Measurements from ENCODE around the gene MZT2B. TPM values are rescaled to one million over a fixed set of nuclear protein-coding genes. Genes with fewer than 3 reads are reported as not detected.
"Not testable (repeated sequence)": the region's sequence is repeated elsewhere in the genome, so short reads cannot be mapped to it uniquely, and the experiment has no call there.

The MZT2B gene
- polyA plus RNA-seq, 1 donor: 166 TPM

DNA sequence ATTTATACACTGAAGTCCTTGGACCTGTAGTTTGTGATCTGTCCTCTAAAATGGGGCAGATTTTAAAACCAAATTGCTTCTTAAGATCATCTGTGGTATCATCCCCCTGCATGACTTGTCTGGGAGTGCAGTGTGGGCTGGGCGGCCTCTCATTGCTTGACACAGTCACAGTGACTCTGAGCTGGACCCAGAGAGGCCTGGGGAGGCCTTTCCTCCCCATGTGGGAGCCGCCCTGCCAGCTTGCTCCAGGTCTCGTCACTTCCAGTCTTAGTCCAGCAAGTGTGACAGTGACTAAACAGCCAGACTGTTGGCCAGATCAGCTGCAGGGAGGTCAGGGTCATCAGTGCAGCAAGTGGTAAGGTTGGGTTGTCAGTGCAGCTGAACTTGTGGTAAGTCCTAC is 21.1 kb downstream of the MZT2B start:
- not testable (repeated sequence) for H3K27ac ChIP-seq (ENCODE audit: low read length); H3K4me3 ChIP-seq (ENCODE audit: low read length); DNase-seq; H3K9me3 ChIP-seq (ENCODE audit: control insufficient read depth, low read depth, low read length); H3K27me3 ChIP-seq (ENCODE audit: control insufficient read depth, insufficient read depth, low read length); H3K4me1 ChIP-seq (ENCODE audit: control insufficient read depth, insufficient read depth, low read length); H3K36me3 ChIP-seq (ENCODE audit: control insufficient read depth, insufficient read depth, low read length)
- no CpG with 5 or more reads among the region's 3 CpGs for WGBS (ENCODE audit: insufficient coverage, low lambda C conversion rate)

DNA sequence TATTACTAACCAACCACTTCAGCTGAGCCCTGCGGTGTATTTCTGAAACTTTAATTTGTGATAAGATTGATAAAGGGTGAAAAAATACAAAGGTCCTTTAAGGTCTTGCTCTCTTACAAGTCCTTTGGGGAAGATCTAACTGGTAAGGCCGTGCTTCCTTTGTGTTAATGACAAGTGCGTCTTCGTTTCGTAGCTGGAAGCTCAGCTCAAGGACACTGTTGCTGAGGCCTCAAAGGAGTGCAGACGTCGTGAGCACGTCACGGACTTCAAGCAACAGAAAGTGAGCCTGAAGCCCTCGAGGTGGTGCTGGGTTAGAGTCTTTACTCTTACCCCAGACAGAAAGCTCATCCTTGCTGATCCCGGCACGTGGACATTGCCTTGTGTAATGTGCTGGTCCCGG is 25.0 kb downstream of the MZT2B start:
- H3K27ac ChIP-seq (ENCODE audit: low read length); H3K36me3 ChIP-seq (ENCODE audit: control insufficient read depth, insufficient read depth, low read length); H3K4me3 ChIP-seq (ENCODE audit: low read length); H3K27me3 ChIP-seq (ENCODE audit: control insufficient read depth, insufficient read depth, low read length); H3K9me3 ChIP-seq (ENCODE audit: control insufficient read depth, low read depth, low read length); DNase-seq; H3K4me1 ChIP-seq (ENCODE audit: control insufficient read depth, insufficient read depth, low read length): not testable (repeated sequence)
- WGBS (ENCODE audit: insufficient coverage, low lambda C conversion rate): no CpG with 5 or more reads among the region's 13 CpGs

DNA sequence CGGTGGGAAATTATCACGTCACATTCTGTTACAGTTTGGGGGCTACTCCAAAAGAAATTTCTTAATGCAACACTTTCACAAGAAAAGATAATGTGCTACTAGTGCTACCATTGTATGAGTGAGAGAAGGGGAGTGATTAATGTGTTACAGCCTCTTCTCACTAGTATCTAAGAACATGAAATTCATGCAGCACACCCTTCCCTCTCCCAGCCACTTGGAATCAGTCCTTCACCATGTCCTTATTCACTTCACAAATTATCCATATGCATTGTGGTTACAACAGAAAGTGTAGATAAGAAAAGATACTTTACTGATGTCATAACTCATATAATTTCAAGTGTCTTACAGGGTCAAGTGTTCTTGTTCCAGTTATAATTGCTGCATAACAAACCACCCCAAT is 37.1 kb downstream of the MZT2B start:
- not testable (repeated sequence) for H3K27ac ChIP-seq (ENCODE audit: low read length); H3K4me3 ChIP-seq (ENCODE audit: low read length); H3K9me3 ChIP-seq (ENCODE audit: control insufficient read depth, low read depth, low read length); H3K36me3 ChIP-seq (ENCODE audit: control insufficient read depth, insufficient read depth, low read length); H3K4me1 ChIP-seq (ENCODE audit: control insufficient read depth, insufficient read depth, low read length); H3K27me3 ChIP-seq (ENCODE audit: control insufficient read depth, insufficient read depth, low read length); DNase-seq
- no CpG with 5 or more reads among the region's 2 CpGs for WGBS (ENCODE audit: insufficient coverage, low lambda C conversion rate)

DNA sequence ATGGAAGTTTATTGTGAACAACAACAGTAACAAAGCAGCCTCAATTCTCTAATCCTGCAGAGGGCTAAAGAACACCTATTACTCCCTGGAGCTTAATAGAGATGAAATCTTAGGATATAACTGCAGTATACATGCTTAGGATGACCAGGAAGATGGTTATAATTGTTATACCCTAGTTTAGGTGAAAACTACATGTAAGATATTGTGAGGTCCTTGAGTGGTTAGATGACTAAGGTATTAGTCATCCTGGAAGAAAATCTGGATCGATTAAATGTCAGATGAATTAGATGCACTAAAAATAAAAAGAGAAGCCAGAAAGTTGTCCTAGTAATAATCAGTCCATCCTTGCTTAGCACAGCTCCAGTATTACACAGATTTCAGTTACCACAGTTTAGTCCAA is 38.4 kb downstream of the MZT2B start:
- no CpG with 5 or more reads among the region's 1 CpG for WGBS (ENCODE audit: insufficient coverage, low lambda C conversion rate)
- DNase-seq: not testable (repeated sequence)

DNA sequence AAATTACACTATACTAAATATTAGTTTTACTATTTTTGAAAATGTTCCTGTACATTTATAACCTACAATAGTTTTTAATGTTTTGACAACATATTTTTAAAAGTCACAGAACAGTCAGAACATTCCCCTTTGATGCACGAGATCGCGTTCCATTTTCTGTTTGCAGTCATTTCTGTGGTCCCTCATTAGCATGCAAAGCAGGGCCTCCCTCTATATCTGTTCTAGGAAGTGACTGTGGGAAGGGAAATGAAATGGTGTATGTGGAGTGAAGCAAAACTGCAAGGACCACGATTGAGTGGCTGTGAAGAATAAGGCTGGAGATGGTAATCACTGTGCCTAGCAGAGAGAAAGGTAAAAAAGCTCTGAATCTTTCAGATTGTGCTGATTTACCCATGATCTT is 40.5 kb downstream of the MZT2B start:
- H3K27me3 ChIP-seq (ENCODE audit: control insufficient read depth, insufficient read depth, low read length); H3K9me3 ChIP-seq (ENCODE audit: control insufficient read depth, low read depth, low read length); H3K36me3 ChIP-seq (ENCODE audit: control insufficient read depth, insufficient read depth, low read length); H3K27ac ChIP-seq (ENCODE audit: low read length); H3K4me3 ChIP-seq (ENCODE audit: low read length); DNase-seq; H3K4me1 ChIP-seq (ENCODE audit: control insufficient read depth, insufficient read depth, low read length): not testable (repeated sequence)
- WGBS (ENCODE audit: insufficient coverage, low lambda C conversion rate): no CpG with 5 or more reads among the region's 4 CpGs

More for the DNA sequence above, 38.4 kb downstream of the MZT2B start:
- H3K36me3 ChIP-seq (ENCODE audit: control insufficient read depth, insufficient read depth, low read length); H3K27me3 ChIP-seq (ENCODE audit: control insufficient read depth, insufficient read depth, low read length); H3K4me1 ChIP-seq (ENCODE audit: control insufficient read depth, insufficient read depth, low read length); H3K9me3 ChIP-seq (ENCODE audit: control insufficient read depth, low read depth, low read length); H3K27ac ChIP-seq (ENCODE audit: low read length); H3K4me3 ChIP-seq (ENCODE audit: low read length): not testable (repeated sequence)

DNA sequence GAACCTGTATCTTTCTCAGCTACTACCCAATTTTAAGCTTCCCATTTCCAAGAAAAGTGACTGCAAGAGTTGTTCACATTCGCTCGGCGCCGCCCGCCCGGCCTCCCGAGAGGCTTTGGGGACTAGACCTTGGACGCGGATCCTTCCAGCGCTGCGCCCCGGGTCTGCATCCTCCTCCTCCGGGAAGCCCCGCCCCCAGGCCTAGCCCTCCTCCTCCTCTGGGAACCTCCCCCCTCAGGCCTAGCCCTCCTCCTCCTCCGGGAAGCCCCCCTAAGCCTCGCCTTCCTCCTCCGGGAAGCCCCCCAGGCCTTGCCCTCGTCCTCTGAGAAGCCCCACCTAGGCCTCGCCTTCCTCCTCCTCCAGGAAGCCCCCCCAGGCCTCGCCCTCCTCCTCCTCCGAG is 45.9 kb downstream of the MZT2B start:
- no CpG with 5 or more reads among the region's 21 CpGs for WGBS (ENCODE audit: insufficient coverage, low lambda C conversion rate)

DNA sequence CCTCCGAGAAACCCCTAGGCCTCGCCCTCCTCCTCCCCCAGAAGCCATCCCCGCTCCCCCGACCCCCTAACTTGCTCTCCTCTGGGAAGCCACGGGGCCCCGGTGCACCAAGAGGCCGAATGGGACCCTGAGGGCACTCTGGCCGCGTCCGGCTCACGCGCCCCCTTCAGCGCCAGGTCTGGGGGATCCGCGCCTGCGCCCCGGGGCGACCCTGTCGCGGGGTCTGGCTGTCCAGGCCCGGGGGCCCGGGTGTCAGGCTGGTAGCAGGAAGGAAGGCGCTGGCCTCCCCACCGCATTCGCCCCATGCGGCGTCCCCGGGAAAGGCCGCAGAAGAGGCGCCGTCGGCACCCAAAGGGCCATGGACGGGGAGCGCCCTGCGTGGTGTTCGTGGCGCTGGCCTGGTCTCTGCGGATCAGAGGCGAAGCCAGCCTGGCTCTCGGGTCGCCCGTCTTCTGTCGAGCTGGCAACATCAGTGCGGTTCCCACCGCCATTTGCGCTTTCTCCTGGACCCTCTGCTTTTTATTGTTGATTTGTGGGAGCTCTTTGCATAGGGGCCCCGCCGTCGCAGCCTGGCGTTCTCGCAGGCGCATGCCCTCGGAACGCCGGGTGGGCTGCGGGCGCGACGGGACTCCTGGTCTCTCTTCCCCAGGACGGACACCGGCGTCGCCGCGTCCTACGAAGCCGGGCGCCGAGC is 46.6 kb downstream of the MZT2B start:
- not testable (repeated sequence) for DNase-seq; H3K27ac ChIP-seq (ENCODE audit: low read length); H3K4me3 ChIP-seq (ENCODE audit: low read length); H3K4me1 ChIP-seq (ENCODE audit: control insufficient read depth, insufficient read depth, low read length); H3K36me3 ChIP-seq (ENCODE audit: control insufficient read depth, insufficient read depth, low read length); H3K27me3 ChIP-seq (ENCODE audit: control insufficient read depth, insufficient read depth, low read length)
- peaks cover 32% of the 10 kb centered on the region for H3K9me3 ChIP-seq (ENCODE audit: control insufficient read depth, low read depth, low read length)
- WGBS (ENCODE audit: insufficient coverage, low lambda C conversion rate): no CpG with 5 or more reads among the region's 69 CpGs

More for the DNA sequence above, 45.9 kb downstream of the MZT2B start:
- not testable (repeated sequence) for H3K27ac ChIP-seq (ENCODE audit: low read length); H3K27me3 ChIP-seq (ENCODE audit: control insufficient read depth, insufficient read depth, low read length); H3K4me3 ChIP-seq (ENCODE audit: low read length); DNase-seq; H3K36me3 ChIP-seq (ENCODE audit: control insufficient read depth, insufficient read depth, low read length); H3K4me1 ChIP-seq (ENCODE audit: control insufficient read depth, insufficient read depth, low read length)
- peaks cover 32% of the 10 kb centered on the region for H3K9me3 ChIP-seq (ENCODE audit: control insufficient read depth, low read depth, low read length)

DNA sequence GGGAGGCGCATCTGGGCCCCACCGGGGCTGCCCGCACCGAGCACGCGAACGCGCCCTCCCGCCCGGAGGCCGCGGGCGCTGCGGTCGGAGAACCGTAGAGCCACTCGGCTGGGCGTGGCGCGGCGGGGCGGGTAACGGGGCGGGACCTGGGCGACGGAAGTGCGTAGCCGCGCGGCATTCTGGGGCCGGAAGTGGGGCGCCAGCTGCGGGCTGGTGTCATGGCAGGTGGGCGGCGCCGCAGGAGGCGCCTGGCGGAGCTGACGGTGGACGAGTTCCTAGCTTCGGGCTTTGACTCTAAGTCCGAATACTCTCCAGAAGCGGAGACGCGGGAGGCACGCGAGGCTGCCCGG is 47.1 kb downstream of the MZT2B start:
- H3K4me3 ChIP-seq (ENCODE audit: low read length): peak overlapping the region; percentile 13
- not testable (repeated sequence) for H3K36me3 ChIP-seq (ENCODE audit: control insufficient read depth, insufficient read depth, low read length); H3K27ac ChIP-seq (ENCODE audit: low read length); H3K4me1 ChIP-seq (ENCODE audit: control insufficient read depth, insufficient read depth, low read length); H3K27me3 ChIP-seq (ENCODE audit: control insufficient read depth, insufficient read depth, low read length)
- WGBS (ENCODE audit: insufficient coverage, low lambda C conversion rate): no CpG with 5 or more reads among the region's 48 CpGs
- peak in 1 of 2 donors; percentile 25 for DNase-seq
- H3K9me3 ChIP-seq (ENCODE audit: control insufficient read depth, low read depth, low read length): peaks cover 32% of the 10 kb centered on the region

DNA sequence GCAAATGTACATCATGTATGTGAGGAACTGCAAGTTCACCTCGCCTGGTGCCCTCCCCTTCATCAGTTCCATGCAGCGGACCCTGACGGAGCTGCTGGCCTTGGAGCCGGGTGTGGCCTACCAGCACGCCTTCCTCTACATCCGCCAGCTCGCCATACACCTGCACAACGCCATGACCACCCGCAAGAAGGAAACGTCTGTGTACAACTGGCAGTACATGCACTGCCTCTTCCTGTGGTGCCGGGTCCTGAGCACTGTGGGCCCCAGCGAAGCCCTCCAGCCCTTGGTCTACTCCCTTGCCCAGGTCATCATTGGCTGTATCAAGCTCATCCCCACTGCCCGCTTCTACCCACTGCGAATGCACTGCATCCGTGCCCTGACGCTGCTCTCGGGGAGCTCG is 48.3 kb downstream of the MZT2B start:
- not testable (repeated sequence) for H3K27ac ChIP-seq (ENCODE audit: low read length); H3K27me3 ChIP-seq (ENCODE audit: control insufficient read depth, insufficient read depth, low read length); H3K36me3 ChIP-seq (ENCODE audit: control insufficient read depth, insufficient read depth, low read length); H3K4me3 ChIP-seq (ENCODE audit: low read length); H3K4me1 ChIP-seq (ENCODE audit: control insufficient read depth, insufficient read depth, low read length); DNase-seq
- no CpG with 5 or more reads among the region's 18 CpGs for WGBS (ENCODE audit: insufficient coverage, low lambda C conversion rate)
- peaks cover 32% of the 10 kb centered on the region for H3K9me3 ChIP-seq (ENCODE audit: control insufficient read depth, low read depth, low read length)

DNA sequence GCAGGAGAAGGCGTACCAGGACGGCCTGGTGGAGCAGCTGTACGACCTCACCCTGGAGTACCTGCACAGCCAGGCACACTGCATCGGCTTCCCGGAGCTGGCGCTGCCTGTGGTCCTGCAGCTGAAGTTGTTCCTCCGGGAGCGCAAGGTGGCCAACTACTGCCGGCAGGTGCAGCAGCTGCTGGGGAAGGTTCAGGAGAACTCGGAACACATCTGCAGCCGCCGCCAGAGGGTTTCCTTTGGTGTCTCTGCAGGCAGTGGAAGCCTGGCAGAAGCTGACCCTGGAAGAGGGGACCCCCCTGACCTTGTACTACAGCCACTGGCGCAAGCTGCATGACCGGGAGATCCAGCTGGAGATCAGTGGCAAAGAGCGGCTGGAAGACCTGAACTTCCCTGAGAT is 48.8 kb downstream of the MZT2B start:
- H3K27ac ChIP-seq (ENCODE audit: low read length); H3K27me3 ChIP-seq (ENCODE audit: control insufficient read depth, insufficient read depth, low read length); H3K36me3 ChIP-seq (ENCODE audit: control insufficient read depth, insufficient read depth, low read length); H3K4me1 ChIP-seq (ENCODE audit: control insufficient read depth, insufficient read depth, low read length); H3K4me3 ChIP-seq (ENCODE audit: low read length); DNase-seq: not testable (repeated sequence)
- peaks cover 32% of the 10 kb centered on the region for H3K9me3 ChIP-seq (ENCODE audit: control insufficient read depth, low read depth, low read length)
- no CpG with 5 or more reads among the region's 15 CpGs for WGBS (ENCODE audit: insufficient coverage, low lambda C conversion rate)

DNA sequence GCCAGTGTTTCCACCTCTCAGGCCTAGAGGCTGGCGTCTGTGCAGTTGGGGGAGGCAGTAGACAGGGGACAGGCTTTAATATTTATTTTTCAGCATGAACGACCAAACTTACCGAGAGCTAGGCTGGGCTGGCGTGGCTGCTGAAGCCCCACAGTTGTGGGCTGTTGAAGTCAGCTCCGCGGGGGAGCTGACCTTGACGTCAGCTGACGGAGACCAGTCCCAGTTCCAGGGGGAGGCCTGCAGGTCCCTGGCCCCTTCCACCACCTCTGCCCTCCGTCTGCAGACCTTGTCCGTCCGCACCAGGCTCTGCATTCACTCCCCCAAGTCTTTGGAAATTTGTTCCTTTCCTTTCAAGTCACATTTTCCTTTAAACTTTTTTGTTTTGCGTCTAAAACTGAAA is 49.6 kb downstream of the MZT2B start:
- H3K27ac ChIP-seq (ENCODE audit: low read length): no peak overlapping the region
- no peaks in the 10 kb centered on the region for H3K27me3 ChIP-seq (ENCODE audit: control insufficient read depth, insufficient read depth, low read length)
- no peak overlapping the region for H3K4me3 ChIP-seq (ENCODE audit: low read length)
- H3K4me1 ChIP-seq (ENCODE audit: control insufficient read depth, insufficient read depth, low read length): no peaks in the 10 kb centered on the region
- H3K36me3 ChIP-seq (ENCODE audit: control insufficient read depth, insufficient read depth, low read length): no peaks in the 10 kb centered on the region
- 100% methylated on average over 1 of the region's 12 CpGs for WGBS (ENCODE audit: insufficient coverage, low lambda C conversion rate)
- peaks cover 32% of the 10 kb centered on the region for H3K9me3 ChIP-seq (ENCODE audit: control insufficient read depth, low read depth, low read length)
- DNase-seq: no peak

Data from large intestine (tissue), 3 donors.